Common myeloid progenitor, CD34-positive (primary cell): ENCODE measurements around the gene RNU7-1.

Source experiments
- CTCF ChIA-PET: fragments of 350-600 bp; sonication (Branson Sonifier 250); formaldehyde crosslinking; loops from one replicate; lab custom pipeline; 2021; ENCODE audit warnings: antibody characterized with exemption; lab: Charles Lee
- POLR2A ChIA-PET: fragments of 350-600 bp; sonication (Branson Sonifier 250); formaldehyde crosslinking; loops from one replicate; lab custom pipeline; 2021; ENCODE audit warnings: antibody characterized with exemption; lab: Charles Lee
- DNase-seq, 3 donors: peaks; one replicate each; pipeline versions ENCODE4 v3.0.0 to v3.0.0-alpha.2; 2013
- H3K27ac ChIP-seq, 2 experiments: 1 replicate in 1 of 2; 2 replicates in 1 of 2; pipeline ENCODE4 v1.7.0; 2013; ENCODE audit warnings: inconsistent platforms in 2 of 2, low read length in 2 of 2, mild to moderate bottlenecking in 2 of 2, low read depth in 1 of 2, moderate library complexity in 1 of 2; ENCODE audit not compliant: severe bottlenecking in 2 of 2, insufficient read depth in 1 of 2, poor library complexity in 1 of 2
- H3K27me3 ChIP-seq, 5 experiments: replicated peaks in 2 of 5; 1 replicate in 3 of 5; 2 replicates in 2 of 5; pipeline versions ENCODE4 v1.6.1 to v1.7.0; 2013; ENCODE audit warnings: low read length in 4 of 5, mild to moderate bottlenecking in 2 of 5, moderate library complexity in 2 of 5, inconsistent platforms in 1 of 5; ENCODE audit not compliant: insufficient read depth in 5 of 5, control insufficient read depth in 4 of 5
- H3K36me3 ChIP-seq, 4 experiments: 1 replicate in 2 of 4; 2 replicates in 2 of 4; pipeline versions ENCODE4 v1.6.1 to v1.7.0; 2013; ENCODE audit warnings: low read length in 3 of 4, control low read depth in 1 of 4, mild to moderate bottlenecking in 1 of 4; ENCODE audit not compliant: control insufficient read depth in 4 of 4, insufficient read depth in 4 of 4
- H3K4me1 ChIP-seq, 4 experiments: 1 replicate in 3 of 4; 2 replicates in 1 of 4; pipeline versions ENCODE4 v1.6.1 to v1.7.1; 2013; ENCODE audit warnings: low read length in 3 of 4, mild to moderate bottlenecking in 3 of 4, control low read depth in 1 of 4, inconsistent platforms in 1 of 4, moderate library complexity in 1 of 4; ENCODE audit not compliant: control insufficient read depth in 4 of 4, insufficient read depth in 4 of 4; ENCODE audit errors: control extremely low read depth in 1 of 4
- H3K4me3 ChIP-seq, 7 experiments: 1 replicate in 4 of 7; 2 replicates in 3 of 7; pipeline versions ENCODE4 v1.5.1 to v1.7.0; 2013; ENCODE audit warnings: mild to moderate bottlenecking in 7 of 7, low read length in 6 of 7, moderate library complexity in 6 of 7, inconsistent platforms in 2 of 7, low read depth in 2 of 7, control low read depth in 1 of 7; ENCODE audit not compliant: insufficient read depth in 4 of 7, control insufficient read depth in 1 of 7; ENCODE audit errors: extremely low read depth in 1 of 7
- H3K9me3 ChIP-seq, 5 experiments: 1 replicate in 4 of 5; 2 replicates in 1 of 5; pipeline versions ENCODE4 v1.6.1 to v1.7.1; 2013; ENCODE audit warnings: low read length in 4 of 5, mild to moderate bottlenecking in 2 of 5, inconsistent platforms in 1 of 5, low read depth in 1 of 5, moderate library complexity in 1 of 5; ENCODE audit not compliant: control insufficient read depth in 4 of 5, insufficient read depth in 2 of 5; ENCODE audit errors: control extremely low read depth in 1 of 5
- WGBS: methylation state at CpG from one replicate; pipeline ENCODE4 v1.1.5; 2013; ENCODE audit not compliant: insufficient coverage; 5-methylcytosine and 5-hydroxymethylcytosine counted together

Gene RNU7-1

DNA sequence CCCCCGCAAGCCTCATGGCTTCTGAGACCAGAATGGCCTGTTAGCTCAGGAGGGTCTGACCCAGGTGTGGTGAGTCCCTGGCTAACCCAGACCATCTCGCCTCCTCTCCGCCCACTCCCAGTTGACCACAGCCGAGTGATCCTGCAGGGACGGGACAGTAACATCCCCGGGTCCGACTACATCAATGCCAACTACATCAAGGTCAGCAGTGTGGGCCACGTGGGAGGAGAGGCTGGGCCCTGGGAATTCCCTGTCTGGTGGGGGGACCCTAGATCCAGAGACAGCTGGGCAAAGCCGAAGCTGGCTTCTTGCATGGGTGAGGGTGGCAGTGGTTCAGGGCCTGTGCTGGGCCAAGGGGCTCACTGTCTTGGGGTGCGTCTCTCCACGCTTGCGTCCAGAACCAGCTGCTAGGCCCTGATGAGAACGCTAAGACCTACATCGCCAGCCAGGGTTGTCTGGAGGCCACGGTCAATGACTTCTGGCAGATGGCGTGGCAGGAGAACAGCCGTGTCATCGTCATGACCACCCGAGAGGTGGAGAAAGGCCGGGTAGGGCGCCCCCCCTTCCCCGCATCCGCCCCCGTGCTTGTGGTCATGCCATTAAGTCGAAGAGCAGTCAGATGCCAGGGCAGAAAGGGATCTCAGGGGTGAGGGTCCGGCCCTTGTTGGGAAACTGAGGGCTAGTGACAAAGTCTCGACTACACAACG is 12.6 kb downstream of the RNU7-1 start:
- DNase-seq, result peak in 2 of 3 donors; percentile 62 to 70
- CTCF ChIA-PET, result interaction anchor here (0.9 to 13.5 kb wide), 5 partner anchors 9 to 87 kb away, joined by 3 to 441 read pairs (median 14); partner anchors contain the start of genes C12orf57, PTPN6, RNU7-1 and SPSB2
- H3K27ac ChIP-seq, result peak overlapping the region in 1 of 2 experiments; percentile 2
- peaks cover 14 to 70% (median 47%) of the 10 kb centered on the region in 4 experiments for H3K36me3 ChIP-seq
- no peaks in the 10 kb centered on the region for H3K27me3 ChIP-seq
- H3K9me3 ChIP-seq, result no peaks in the 10 kb centered on the region
- 49% methylated on average over 28 of the region's 28 CpGs for WGBS
- H3K4me3 ChIP-seq, result peak overlapping the region in 2 of 7 experiments; percentile 11 to 96
- peaks cover 16 to 96% (median 94%) of the 10 kb centered on the region in 4 experiments for H3K4me1 ChIP-seq
- POLR2A ChIA-PET, result interaction anchor here (2.3 kb wide), 1 partner anchor 12 kb away, joined by 7 read pairs; the partner anchor contains the start of genes C12orf57 and RNU7-1

DNA sequence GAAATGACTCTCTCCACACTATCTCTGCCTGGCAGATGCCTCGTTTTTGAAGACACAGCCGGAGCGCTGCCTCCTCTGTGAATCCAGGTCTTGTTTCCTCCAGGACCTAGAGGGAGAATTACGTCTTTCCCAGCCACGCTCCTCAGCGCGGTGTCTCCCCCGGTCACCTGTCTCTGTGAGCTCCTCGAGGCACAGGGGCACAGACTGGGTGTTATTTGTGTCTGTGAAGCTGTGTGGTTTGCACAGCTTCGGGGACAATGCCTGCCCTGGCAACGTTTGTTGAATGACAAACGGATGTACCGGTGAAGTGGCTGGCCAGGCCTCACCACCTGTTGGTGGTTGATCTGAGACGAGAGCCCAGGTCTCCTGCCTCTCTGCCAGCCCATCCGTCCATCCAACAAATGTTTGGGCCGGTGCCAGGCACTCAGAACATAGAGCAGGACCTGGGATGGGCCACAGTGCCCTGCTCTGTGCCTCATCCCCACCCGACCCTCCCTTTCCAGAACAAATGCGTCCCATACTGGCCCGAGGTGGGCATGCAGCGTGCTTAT is 13.6 kb downstream of the RNU7-1 start:
- POLR2A ChIA-PET, result interaction anchor here (2.3 kb wide), 1 partner anchor 13 kb away, joined by 7 read pairs; the partner anchor contains the start of genes C12orf57 and RNU7-1

DNA sequence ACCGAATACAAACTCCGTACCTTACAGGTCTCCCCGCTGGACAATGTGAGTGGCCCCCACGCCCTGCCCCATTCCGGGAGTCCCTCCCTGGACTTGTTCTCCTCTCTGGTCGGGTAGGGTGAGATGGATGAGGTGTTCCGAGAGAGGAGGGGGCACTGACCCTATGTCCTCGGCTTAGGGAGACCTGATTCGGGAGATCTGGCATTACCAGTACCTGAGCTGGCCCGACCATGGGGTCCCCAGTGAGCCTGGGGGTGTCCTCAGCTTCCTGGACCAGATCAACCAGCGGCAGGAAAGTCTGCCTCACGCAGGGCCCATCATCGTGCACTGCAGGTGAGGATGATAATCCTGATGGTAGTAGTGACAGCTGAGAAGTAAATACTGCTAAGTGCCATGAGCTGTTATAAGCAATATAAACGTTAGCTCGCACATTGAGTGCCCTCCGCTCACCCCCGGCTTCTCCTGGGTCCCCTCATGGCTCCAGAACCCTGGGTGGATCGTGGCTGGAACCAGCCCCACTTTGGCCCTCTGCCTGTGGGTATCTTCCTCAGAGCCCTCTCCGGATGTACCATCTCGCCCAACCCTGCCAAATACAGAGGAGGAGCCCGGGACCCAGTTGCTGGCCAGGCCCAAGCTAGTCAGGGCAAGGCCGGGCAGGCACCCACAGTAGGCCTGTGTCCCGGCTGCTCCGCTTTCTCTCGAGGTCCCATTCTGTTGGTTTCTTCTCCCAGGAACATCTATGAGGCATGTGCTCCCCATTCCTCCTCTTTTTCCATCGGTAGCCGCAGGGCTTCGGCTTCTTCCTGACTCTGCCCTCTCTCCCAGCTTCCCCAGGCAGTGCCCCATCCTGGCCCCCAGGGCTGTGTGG is 14.4 kb downstream of the RNU7-1 start:
- Histone ChIP-seq H3K27ac (peak overlapping the region; percentile 46 to 77), H3K27me3 (no peaks in the 10 kb centered on the region), H3K9me3 (no peaks in the 10 kb centered on the region), H3K4me1 (peaks cover 13 to 99% (median 99%) of the 10 kb centered on the region in 4 experiments), H3K4me3 (peak overlapping the region in 6 of 7 experiments; percentile 3 to 58 (median 40)), H3K36me3 (peaks cover 14 to 72% (median 44%) of the 10 kb centered on the region in 4 experiments)
- CTCF ChIA-PET, result interaction anchor here (0.7 to 13.5 kb wide), 8 partner anchors 9 to 152 kb away, joined by 3 to 441 read pairs (median 4); partner anchors contain the start of genes C12orf57, C1RL, PTPN6 and RNU7-1
- 89% methylated on average over 20 of the region's 28 CpGs for WGBS
- DNase-seq, result no peak
- POLR2A ChIA-PET, result interaction anchor here (1.1 to 2.3 kb wide), 4 partner anchors 12 to 191 kb away, joined by 3 to 26 read pairs (median 6); partner anchors contain the start of genes C12orf57 and RNU7-1

More for the DNA sequence above, 13.6 kb downstream of the RNU7-1 start:
- no peaks in the 10 kb centered on the region for H3K27me3 ChIP-seq
- no peak overlapping the region for H3K27ac ChIP-seq
- no peak overlapping the region for H3K4me3 ChIP-seq
- H3K9me3 ChIP-seq, result no peaks in the 10 kb centered on the region
- peaks cover 16 to 99% (median 99%) of the 10 kb centered on the region in 4 experiments for H3K4me1 ChIP-seq
- peaks cover 14 to 75% (median 47%) of the 10 kb centered on the region in 4 experiments for H3K36me3 ChIP-seq
- WGBS, result 90% methylated on average over 14 of the region's 20 CpGs
- CTCF ChIA-PET, result interaction anchor here (0.9 to 13.5 kb wide), 8 partner anchors 8 to 151 kb away, joined by 3 to 441 read pairs (median 6); partner anchors contain the start of genes C12orf57, PTPN6, RNU7-1 and SPSB2
- no peak for DNase-seq

DNA sequence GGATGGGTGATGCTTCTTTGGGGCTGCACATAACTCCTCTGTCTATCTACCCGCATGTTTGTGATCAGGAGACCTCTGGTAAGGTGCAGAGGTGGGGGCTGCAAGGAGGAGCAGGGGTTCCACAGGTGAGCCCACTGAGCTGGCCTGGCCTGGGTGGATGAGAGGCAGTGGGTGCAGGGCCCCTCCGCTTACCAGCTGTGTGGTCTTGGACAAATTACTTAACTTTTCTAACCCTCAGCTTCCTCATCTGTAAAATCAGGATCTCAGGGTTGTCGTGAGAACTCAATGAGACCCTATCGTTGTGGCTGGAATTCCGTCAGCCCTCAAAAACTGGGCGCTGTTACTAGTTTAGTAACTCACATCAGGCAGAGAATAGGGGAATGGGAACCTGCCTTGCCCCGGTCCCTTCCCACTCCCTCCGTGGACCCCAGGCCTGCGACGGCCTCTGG is 15.0 kb downstream of the RNU7-1 start:
- ChIA-PET CTCF (interaction anchor here (0.7 to 13.5 kb wide), 8 partner anchors 8 to 151 kb away, joined by 3 to 441 read pairs (median 4); partner anchors contain the start of genes C12orf57, C1RL, PTPN6 and RNU7-1), POLR2A (interaction anchor here (1.0 to 1.9 kb wide), 5 partner anchors 9 to 192 kb away, joined by 3 to 26 read pairs (median 4); partner anchors contain the start of genes C12orf57, RNU7-1 and USP5)
- H3K4me1 ChIP-seq, result peaks cover 13 to 96% (median 95%) of the 10 kb centered on the region in 4 experiments
- peak in 2 of 3 donors; percentile 6 to 33 for DNase-seq
- H3K27me3 ChIP-seq, result no peaks in the 10 kb centered on the region
- H3K36me3 ChIP-seq, result peaks cover 14 to 72% (median 44%) of the 10 kb centered on the region in 4 experiments
- no peaks in the 10 kb centered on the region for H3K9me3 ChIP-seq
- H3K4me3 ChIP-seq, result peak overlapping the region in 6 of 7 experiments; percentile 3 to 58 (median 30)
- whole genome bisulfite sequencing, result 21% methylated on average over 5 of the region's 10 CpGs
- H3K27ac ChIP-seq, result peak overlapping the region; percentile 46 to 77

DNA sequence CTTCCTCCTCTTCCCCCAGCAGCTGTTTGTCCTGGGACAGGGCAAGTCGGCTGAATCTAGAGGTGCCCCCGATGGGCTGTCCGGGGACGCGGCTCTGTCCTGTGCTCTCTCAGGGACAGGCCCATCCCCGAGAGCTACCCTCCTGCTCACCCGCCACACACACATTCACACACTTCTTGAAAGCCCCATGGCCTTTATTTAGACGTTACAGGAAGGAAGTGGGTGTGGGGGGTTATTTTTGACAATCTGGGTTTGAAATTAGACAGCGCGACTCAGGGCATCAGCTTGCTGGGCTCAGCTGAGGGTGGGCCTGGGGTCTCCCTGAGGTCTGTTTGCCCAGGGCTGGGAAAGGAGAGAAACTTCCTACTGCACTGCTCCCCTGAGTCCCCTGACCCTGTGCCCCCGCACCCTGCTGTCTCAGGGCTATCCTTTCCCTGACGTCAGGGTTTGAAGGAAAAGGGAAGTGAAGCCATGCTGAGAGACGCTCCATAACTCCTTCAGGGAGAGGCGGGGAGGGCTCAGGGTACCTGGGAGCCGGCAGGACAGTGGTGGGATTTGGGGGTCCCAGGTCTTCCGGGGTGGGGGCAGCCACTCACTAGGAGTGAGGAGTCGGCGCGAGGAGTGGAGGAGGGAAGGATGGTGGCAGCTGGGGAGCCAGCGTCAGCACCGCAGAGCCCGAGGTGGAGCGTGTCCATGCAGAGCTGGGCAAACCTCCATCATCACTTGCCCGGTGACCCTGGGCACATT is 15.6 kb downstream of the RNU7-1 start:
- Histone ChIP-seq H3K4me3 (peak overlapping the region in 4 of 7 experiments; percentile 46 to 64 (median 55)), H3K36me3 (peaks cover 14 to 72% (median 44%) of the 10 kb centered on the region in 4 experiments), H3K27ac (peak overlapping the region; percentile 46 to 77), H3K4me1 (peaks cover 12 to 92% (median 91%) of the 10 kb centered on the region in 4 experiments), H3K27me3 (no peaks in the 10 kb centered on the region), H3K9me3 (no peaks in the 10 kb centered on the region)
- peak in 2 of 3 donors; percentile 90 to 93 for DNase-seq
- CTCF ChIA-PET, result interaction anchor here (0.7 to 13.5 kb wide), 7 partner anchors 9 to 150 kb away, joined by 3 to 441 read pairs (median 4); partner anchors contain the start of genes C12orf57, C1RL, PTPN6 and RNU7-1
- POLR2A ChIA-PET, result interaction anchor here (1.0 to 1.9 kb wide), 5 partner anchors 10 to 192 kb away, joined by 3 to 26 read pairs (median 4); partner anchors contain the start of genes C12orf57, RNU7-1 and USP5
- 14% methylated on average over 12 of the region's 24 CpGs for WGBS
